Suprapubic skin (tissue), 4 donors: ENCODE measurements around the gene LIMA1.

ENCODE experiments used
- CTCF ChIP-seq, 2 donors: fragments of 200-600 bp in 1 of 2; fragments of 450-650 bp in 1 of 2; sonication (generic) in 1 of 2; IDR thresholded peaks; one replicate each; pipeline ENCODE4 v1.5.1; 2016 to 2019; ENCODE audit warnings: antibody characterized with exemption in 2 of 2, mild to moderate bottlenecking in 1 of 2, moderate library complexity in 1 of 2
- POLR2A ChIP-seq, 2 donors: fragments of 450-650 bp; IDR thresholded peaks; one replicate each; pipeline ENCODE4 v1.6.1; 2017; ENCODE audit warnings: antibody characterized with exemption in 2 of 2, mild to moderate bottlenecking in 2 of 2, moderate library complexity in 2 of 2
- POLR2AphosphoS5 ChIP-seq, 3 donors: sonication (generic); formaldehyde crosslinking; IDR thresholded peaks; one replicate each; pipeline ENCODE4 v1.6.1; 2017; ENCODE audit warnings: antibody characterized with exemption in 3 of 3

- TF ChIP-seq POLR2AphosphoS5 (IDR thresholded peaks at IDR 0.05), result no peak
- TF ChIP-seq POLR2A (IDR thresholded peaks at IDR 0.05), result no peak
- no peak for TF ChIP-seq CTCF (IDR thresholded peaks at IDR 0.05)
Observed at GRCh38 chr12:50243507-50243906, 39.8 kb downstream of the LIMA1 start.
